PC-3 (cell line): ENCODE results near the gene ENDOV. TPM values are rescaled to one million over a fixed set of nuclear protein-coding genes. Genes with fewer than 3 reads are reported as not detected.

ENCODE experiments used
- ATAC-seq: fragments of 200-7000 bp; cut with Tn5 transposase; 2 replicates; pipeline ENCODE4 v1.9.1; 2020; ENCODE audit warnings: mild to moderate bottlenecking, moderate library complexity
- BruUV-seq: library from RNA; stranded (reverse); fragments of 400-500 nt; replicated peaks from 2 replicates; lab custom pipeline; 2021; lab: Mats Ljungman, UMichigan
- CTCF ChIA-PET: fragments of 300-600 bp; sonication (Branson Sonifier 250); formaldehyde crosslinking; loops from one replicate; lab custom pipeline; 2022; ENCODE audit warnings: antibody characterized with exemption; lab: Charles Lee
- POLR2A ChIA-PET: fragments of 300-600 bp; sonication (Branson Sonifier 250); formaldehyde crosslinking; loops from one replicate; lab custom pipeline; 2022; ENCODE audit warnings: antibody characterized with exemption; ENCODE audit not compliant: unreplicated experiment; lab: Charles Lee
- DNase-seq: peaks from one replicate; pipeline ENCODE4 v3.0.0-alpha.2; 2015
- H2AFZ ChIP-seq: fragments of 300-600 bp; sonication (generic); 2 replicates; pipeline ENCODE4 v1.6.0; 2016; ENCODE audit warnings: antibody characterized with exemption, low read length
- H3F3A ChIP-seq: fragments of 300-600 bp; sonication (generic); one replicate; pipeline ENCODE4 v1.6.0; 2017; ENCODE audit warnings: antibody characterized with exemption, low read length, control low read depth, mild to moderate bottlenecking; ENCODE audit not compliant: unreplicated experiment
- H3K27ac ChIP-seq: fragments of 300-600 bp; sonication (generic); 2 replicates; pipeline ENCODE4 v1.5.1; 2016; ENCODE audit warnings: mild to moderate bottlenecking, low read length
- H3K27me3 ChIP-seq: fragments of 300-600 bp; sonication (generic); 2 replicates; pipeline ENCODE4 v1.6.1; 2016; ENCODE audit warnings: low read length, mixed read lengths
- H3K36me3 ChIP-seq: fragments of 300-600 bp; sonication (generic); 2 replicates; pipeline ENCODE4 v1.6.1; 2016; ENCODE audit warnings: low read depth, mixed run types, low read length, mixed read lengths
- H3K4me1 ChIP-seq: fragments of 300-600 bp; sonication (generic); 2 replicates; pipeline ENCODE4 v1.5.1; 2016; ENCODE audit warnings: low read length; ENCODE audit not compliant: insufficient read depth
- H3K4me2 ChIP-seq: fragments of 300-600 bp; sonication (generic); 2 replicates; pipeline ENCODE4 v1.6.0; 2016; ENCODE audit warnings: low read length
- H3K4me3 ChIP-seq: fragments of 300-600 bp; sonication (generic); 2 replicates; pipeline ENCODE4 v1.5.1; 2016; ENCODE audit warnings: mild to moderate bottlenecking, low read length, mixed read lengths
- H3K79me2 ChIP-seq: fragments of 300-600 bp; sonication (generic); 2 replicates; pipeline ENCODE4 v1.6.1; 2017; ENCODE audit warnings: low read length, mixed read lengths
- H3K9ac ChIP-seq: fragments of 300-600 bp; sonication (generic); 2 replicates; pipeline ENCODE4 v1.6.0; 2016; ENCODE audit warnings: mild to moderate bottlenecking, low read length
- H3K9me2 ChIP-seq: fragments of 300-600 bp; sonication (generic); replicated peaks from 2 replicates; pipeline ENCODE4 v1.6.1; 2016; ENCODE audit warnings: mixed run types, low read length, mixed read lengths
- H3K9me3 ChIP-seq: fragments of 300-600 bp; sonication (generic); 2 replicates; pipeline ENCODE4 v1.6.1; 2016; ENCODE audit warnings: low read length, mixed read lengths
- H4K20me1 ChIP-seq: fragments of 300-600 bp; sonication (generic); 2 replicates; pipeline ENCODE4 v1.6.1; 2016; ENCODE audit warnings: low read length, mixed read lengths
- CTCF ChIP-seq: fragments of 300-600 bp; sonication (generic); conservative IDR thresholded peaks from 2 replicates; pipeline ENCODE4 v1.5.1; 2017; ENCODE audit warnings: antibody characterized with exemption, low read depth, mild to moderate bottlenecking, low read length
- EZH2 ChIP-seq: fragments of 300-600 bp; sonication (generic); IDR thresholded peaks from one replicate; pipeline ENCODE4 v1.6.1; 2017; ENCODE audit warnings: antibody characterized with exemption, mild to moderate bottlenecking, low read length; ENCODE audit not compliant: unreplicated experiment
- EZH2phosphoT487 ChIP-seq: fragments of 300-600 bp; sonication (generic); IDR thresholded peaks from 2 replicates; pipeline ENCODE4 v1.6.1; 2018; ENCODE audit warnings: mild to moderate bottlenecking, antibody characterized with exemption, low read length, borderline replicate concordance
- intact Hi-C: fragments of 100-400 bp; cut with micrococcal nuclease; formaldehyde crosslinking; loops from 2 replicates; pipeline ENCODE4 v1.9.0; 2023
- total RNA-seq: library from RNA; depleted of rRNA; stranded (reverse); fragments of >200 nt; gene quantifications from 2 replicates; pipeline ENCODE4 v1.2.3, GENCODE V29; 2014

Gene ENDOV
- total RNA-seq, 1 experiment from 2014 or later: 57.9 TPM

GRCh38 chr17:80442764-80443163 is 27.8 kb downstream of the ENDOV start:
- no peaks in the 10 kb centered on the region for H3K9me3 ChIP-seq
- ATAC-seq (no peak), DNase-seq (no peak)
- no TSS peak for BruUV-seq
- no peak overlapping the region for H3K9ac ChIP-seq
- no peak overlapping the region for H3K4me3 ChIP-seq
- ChIA-PET POLR2A (no interaction called here), CTCF (no interaction called here)
- H3K27me3 ChIP-seq: no peaks in the 10 kb centered on the region
- H3K79me2 ChIP-seq: no peaks in the 10 kb centered on the region
- H3K9me2 ChIP-seq: no peaks in the 10 kb centered on the region
- no peak overlapping the region for H3K27ac ChIP-seq
- no peaks in the 10 kb centered on the region for H4K20me1 ChIP-seq
- H3K36me3 ChIP-seq: no peaks in the 10 kb centered on the region
- no peak overlapping the region for H2AFZ ChIP-seq
- H3K4me1 ChIP-seq: no peaks in the 10 kb centered on the region
- intact Hi-C loops: no loop called here
- H3F3A ChIP-seq: no peaks in the 10 kb centered on the region
- H3K4me2 ChIP-seq: no peak overlapping the region
- no peak for TF ChIP-seq CTCF
- no peak for TF ChIP-seq EZH2
- no peak for TF ChIP-seq EZH2phosphoT487

GRCh38 chr17:80443498-80443897 is 28.5 kb downstream of the ENDOV start:
- Histone ChIP-seq H3K9me3 (no peaks in the 10 kb centered on the region), H3F3A (no peaks in the 10 kb centered on the region), H3K4me1 (no peaks in the 10 kb centered on the region), H3K9me2 (no peaks in the 10 kb centered on the region), H3K36me3 (no peaks in the 10 kb centered on the region), H3K4me2 (no peak overlapping the region), H3K27ac (no peak overlapping the region), H3K9ac (no peak overlapping the region), H3K4me3 (no peak overlapping the region), H2AFZ (no peak overlapping the region), H3K27me3 (no peaks in the 10 kb centered on the region), H4K20me1 (no peaks in the 10 kb centered on the region), H3K79me2 (no peaks in the 10 kb centered on the region)
- ATAC-seq: no peak
- DNase-seq: no peak
- intact Hi-C loops: no loop called here
- no TSS peak for BruUV-seq
- POLR2A ChIA-PET: no interaction called here
- TF ChIP-seq CTCF (no peak), EZH2phosphoT487 (no peak), EZH2 (no peak)
- CTCF ChIA-PET: no interaction called here

GRCh38 chr17:80443916-80444643 is 29.1 kb downstream of the ENDOV start:
- Histone ChIP-seq H3K4me2 (no peak overlapping the region), H4K20me1 (no peaks in the 10 kb centered on the region), H3K4me1 (no peaks in the 10 kb centered on the region), H3K27ac (no peak overlapping the region), H3K9me2 (no peaks in the 10 kb centered on the region), H3K27me3 (no peaks in the 10 kb centered on the region), H3K9me3 (no peaks in the 10 kb centered on the region), H3K9ac (no peak overlapping the region), H3F3A (no peaks in the 10 kb centered on the region), H3K79me2 (no peaks in the 10 kb centered on the region), H3K36me3 (no peaks in the 10 kb centered on the region), H2AFZ (no peak overlapping the region), H3K4me3 (no peak overlapping the region)
- no TSS peak for BruUV-seq
- ATAC-seq (no peak), DNase-seq (no peak)
- TF ChIP-seq EZH2phosphoT487 (no peak), CTCF (no peak), EZH2 (no peak)
- CTCF ChIA-PET: no interaction called here
- POLR2A ChIA-PET: no interaction called here
- intact Hi-C loops: no loop called here
